Loucy (cell line): Measurements from ENCODE around the gene SLC39A2.

ENCODE experiments used
- EZH2phosphoT487 ChIP-seq: fragments of 200-600 bp; IDR thresholded peaks from 2 replicates; pipeline ENCODE4 v1.6.1; 2018; ENCODE audit warnings: antibody characterized with exemption, mild to moderate bottlenecking, moderate library complexity, borderline replicate concordance
- TF ChIP-seq, protein P1 (sequence below): fragments of 200-600 bp; sonication (generic); conservative IDR thresholded peaks from 2 replicates; pipeline ENCODE4 v1.5.1; 2014; ENCODE audit warnings: mild to moderate bottlenecking, antibody characterized with exemption, low read length

DNA sequence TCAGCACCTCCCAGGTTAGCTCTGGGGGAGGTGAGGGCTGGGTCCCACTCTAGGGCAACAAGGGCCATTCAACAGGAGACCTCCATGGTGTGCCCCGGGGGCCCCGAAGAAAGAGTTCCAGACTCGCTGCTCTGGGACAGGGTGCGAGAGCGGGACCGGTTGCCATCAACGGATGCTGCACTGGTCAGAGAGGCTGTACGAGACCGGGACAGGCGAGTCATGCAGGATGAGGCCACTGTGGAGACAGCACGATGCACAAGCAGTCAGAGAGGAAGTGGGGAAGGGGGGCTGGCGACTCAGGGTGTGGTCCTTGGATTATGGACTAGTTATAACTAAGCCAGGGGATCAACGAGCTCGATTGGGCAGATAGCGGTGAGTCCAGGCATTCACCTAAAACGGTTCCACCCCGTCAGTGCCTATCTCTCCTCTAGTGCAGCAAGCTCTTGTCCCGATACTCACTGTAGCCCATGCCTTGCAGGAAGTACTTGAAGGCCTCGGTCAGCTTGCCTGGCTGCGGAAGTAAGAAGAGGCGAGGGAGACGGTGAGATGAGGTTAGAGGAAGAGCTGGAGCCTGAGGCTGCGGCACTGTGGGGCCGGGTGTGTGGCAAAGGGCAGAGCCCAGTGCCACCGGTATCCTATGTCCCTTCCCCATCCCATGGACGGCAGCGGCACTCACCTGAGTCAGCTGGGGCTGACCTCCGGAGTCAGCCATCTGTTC lies 18.6 kb downstream of the SLC39A2 start:
- TF ChIP-seq, protein P1, sequence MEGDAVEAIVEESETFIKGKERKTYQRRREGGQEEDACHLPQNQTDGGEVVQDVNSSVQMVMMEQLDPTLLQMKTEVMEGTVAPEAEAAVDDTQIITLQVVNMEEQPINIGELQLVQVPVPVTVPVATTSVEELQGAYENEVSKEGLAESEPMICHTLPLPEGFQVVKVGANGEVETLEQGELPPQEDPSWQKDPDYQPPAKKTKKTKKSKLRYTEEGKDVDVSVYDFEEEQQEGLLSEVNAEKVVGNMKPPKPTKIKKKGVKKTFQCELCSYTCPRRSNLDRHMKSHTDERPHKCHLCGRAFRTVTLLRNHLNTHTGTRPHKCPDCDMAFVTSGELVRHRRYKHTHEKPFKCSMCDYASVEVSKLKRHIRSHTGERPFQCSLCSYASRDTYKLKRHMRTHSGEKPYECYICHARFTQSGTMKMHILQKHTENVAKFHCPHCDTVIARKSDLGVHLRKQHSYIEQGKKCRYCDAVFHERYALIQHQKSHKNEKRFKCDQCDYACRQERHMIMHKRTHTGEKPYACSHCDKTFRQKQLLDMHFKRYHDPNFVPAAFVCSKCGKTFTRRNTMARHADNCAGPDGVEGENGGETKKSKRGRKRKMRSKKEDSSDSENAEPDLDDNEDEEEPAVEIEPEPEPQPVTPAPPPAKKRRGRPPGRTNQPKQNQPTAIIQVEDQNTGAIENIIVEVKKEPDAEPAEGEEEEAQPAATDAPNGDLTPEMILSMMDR: no peak
- TF ChIP-seq EZH2phosphoT487: no peak
